Osteoblast (primary cell): ENCODE data around the gene C21orf58. TPM values are rescaled to one million over a fixed set of nuclear protein-coding genes. Genes with fewer than 3 reads are reported as not detected.

ENCODE experiments used
- DNase-seq: peaks from one replicate; pipeline ENCODE4 v3.0.0; 2011; ENCODE audit warnings: low spot score, mixed read lengths; ENCODE audit not compliant: insufficient read length; ENCODE audit errors: missing footprints
- H2AFZ ChIP-seq: 2 replicates; pipeline ENCODE4 v1.6.0; 2011; ENCODE audit warnings: mild to moderate bottlenecking, low read length
- H3K27ac ChIP-seq: 2 replicates; pipeline ENCODE4 v1.5.1; 2011; ENCODE audit warnings: mild to moderate bottlenecking, low read depth, low read length, moderate library complexity
- H3K27me3 ChIP-seq: 2 replicates; pipeline ENCODE4 v1.6.0; 2012; ENCODE audit warnings: mild to moderate bottlenecking, control low read depth, inconsistent platforms, low read length, moderate library complexity; ENCODE audit not compliant: insufficient read depth
- H3K36me3 ChIP-seq: 2 replicates; pipeline ENCODE4 v1.5.1; 2011; ENCODE audit warnings: mild to moderate bottlenecking, low read length, control low read depth, moderate library complexity; ENCODE audit not compliant: insufficient read depth
- H3K4me1 ChIP-seq: 2 replicates; pipeline ENCODE4 v1.5.1; 2011; ENCODE audit warnings: mild to moderate bottlenecking, low read length, control low read depth, moderate library complexity; ENCODE audit not compliant: insufficient read depth
- H3K4me2 ChIP-seq: 2 replicates; pipeline ENCODE4 v1.6.0; 2011; ENCODE audit warnings: mild to moderate bottlenecking, low read length; ENCODE audit not compliant: insufficient read depth
- H3K4me3 ChIP-seq: fragments of 200-600 bp; sonication (generic); 3 replicates; pipeline ENCODE4 v1.5.1; 2012; ENCODE audit warnings: mild to moderate bottlenecking, low read length, inconsistent platforms; ENCODE audit not compliant: insufficient read depth
- H3K79me2 ChIP-seq: 2 replicates; pipeline ENCODE4 v1.6.0; 2012; ENCODE audit warnings: mild to moderate bottlenecking, low read length, control low read depth, inconsistent platforms; ENCODE audit not compliant: insufficient read depth
- H3K9me3 ChIP-seq: 2 replicates; pipeline ENCODE4 v1.5.1; 2011; ENCODE audit warnings: low read depth, low read length, control low read depth
- H4K20me1 ChIP-seq: 2 replicates; pipeline ENCODE4 v1.6.0; 2012; ENCODE audit warnings: mild to moderate bottlenecking, low read length, control low read depth; ENCODE audit not compliant: insufficient read depth
- CTCF ChIP-seq: IDR thresholded peaks from 2 replicates; pipeline ENCODE4 v1.5.1; 2011; ENCODE audit warnings: mild to moderate bottlenecking, low read depth, low read length, moderate library complexity; ENCODE audit errors: extremely low read depth
- total RNA-seq: library from RNA; depleted of rRNA; stranded (reverse); fragments of >200 nt; gene quantifications from 2 replicates; pipeline ENCODE4 v1.2.3, GENCODE V29; 2012

C21orf58 gene
- total RNA-seq, 1 donor, result 2.2 TPM

- no peak for TF ChIP-seq CTCF
- no peak overlapping the region for H2AFZ ChIP-seq
- no peaks in the 10 kb centered on the region for H3K4me1 ChIP-seq
- no peak overlapping the region for H3K4me3 ChIP-seq
- H3K27me3 ChIP-seq, result no peaks in the 10 kb centered on the region
- no peak overlapping the region for H3K4me2 ChIP-seq
- peaks cover 85% of the 10 kb centered on the region for H3K36me3 ChIP-seq
- H4K20me1 ChIP-seq, result peaks cover 13% of the 10 kb centered on the region
- DNase-seq, result peak; percentile 42
- no peaks in the 10 kb centered on the region for H3K79me2 ChIP-seq
- H3K27ac ChIP-seq, result no peak overlapping the region
- no peaks in the 10 kb centered on the region for H3K9me3 ChIP-seq
Observed at GRCh38 chr21:46264690-46265144, 59.0 kb downstream of the C21orf58 start.

GRCh38 chr21:46264046-46264689, 59.5 kb downstream of the C21orf58 start:
- Histone ChIP-seq H3K9me3 (no peaks in the 10 kb centered on the region), H3K27ac (no peak overlapping the region), H3K36me3 (peaks cover 80% of the 10 kb centered on the region), H2AFZ (no peak overlapping the region), H3K4me1 (no peaks in the 10 kb centered on the region), H3K4me2 (no peak overlapping the region), H3K27me3 (no peaks in the 10 kb centered on the region), H3K4me3 (no peak overlapping the region), H3K79me2 (no peaks in the 10 kb centered on the region), H4K20me1 (peaks cover 13% of the 10 kb centered on the region)
- TF ChIP-seq CTCF, result no peak
- peak; percentile 42 for DNase-seq

DNA sequence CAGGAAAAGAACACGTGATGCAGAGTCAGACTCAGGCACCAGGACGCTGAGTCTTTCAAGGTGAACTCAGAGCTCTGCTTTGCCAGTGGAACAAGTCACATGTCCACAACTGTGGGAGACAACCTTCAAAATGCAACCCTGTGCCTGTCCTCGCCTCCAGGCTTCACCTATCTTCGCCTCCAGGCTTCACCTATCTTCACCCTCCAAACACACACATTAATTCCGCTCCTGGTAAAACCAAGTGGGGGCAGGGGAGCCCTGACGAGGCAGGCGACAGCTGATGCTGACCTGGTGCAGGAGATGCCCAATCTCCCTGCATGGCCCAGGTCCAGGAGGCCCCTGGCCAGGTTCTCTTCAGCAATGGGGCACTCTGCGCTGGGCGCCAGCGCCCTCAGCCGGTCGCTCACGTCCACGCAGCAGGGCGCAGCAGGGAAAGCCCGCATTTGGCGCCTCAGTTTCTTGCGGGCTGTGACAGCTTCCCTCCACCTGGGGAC, 67.1 kb downstream of the C21orf58 start:
- H3K4me1 ChIP-seq, result no peaks in the 10 kb centered on the region
- no peak for TF ChIP-seq CTCF
- no peaks in the 10 kb centered on the region for H3K9me3 ChIP-seq
- peaks cover 92% of the 10 kb centered on the region for H3K36me3 ChIP-seq
- H3K4me3 ChIP-seq, result no peak overlapping the region
- no peak overlapping the region for H3K27ac ChIP-seq
- no peaks in the 10 kb centered on the region for H3K27me3 ChIP-seq
- no peaks in the 10 kb centered on the region for H3K79me2 ChIP-seq
- peak; percentile 57 for DNase-seq
- H2AFZ ChIP-seq, result no peak overlapping the region
- peaks cover 3% of the 10 kb centered on the region for H4K20me1 ChIP-seq
- no peak overlapping the region for H3K4me2 ChIP-seq

DNA sequence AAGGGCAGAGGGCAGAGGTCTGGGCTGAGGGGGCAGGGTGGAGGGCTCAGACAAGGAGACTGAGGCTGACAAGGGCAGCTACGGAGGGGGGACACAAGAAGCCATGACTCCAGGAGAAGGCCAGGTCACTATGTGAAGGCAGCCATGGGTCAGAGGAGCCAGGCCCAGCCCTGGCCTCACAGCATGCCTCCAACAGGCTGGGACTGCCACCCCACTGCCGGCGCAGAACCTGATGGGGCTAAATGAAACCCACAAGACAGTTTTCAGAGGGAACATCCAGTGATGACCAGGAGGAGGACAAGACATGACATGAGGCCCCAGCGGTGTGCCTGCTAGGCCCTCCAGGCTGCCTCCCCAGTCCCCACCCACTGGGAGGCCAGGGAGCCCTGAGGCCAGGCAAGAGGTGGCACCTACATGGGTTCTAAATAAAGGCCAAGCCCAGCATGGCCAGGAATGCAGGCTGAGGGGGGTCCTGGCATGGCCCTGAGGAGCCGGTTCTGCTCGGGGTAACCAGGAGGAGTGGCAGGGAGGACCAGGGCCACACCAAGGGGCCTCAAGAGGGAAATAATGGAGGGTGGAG, 67.8 kb downstream of the C21orf58 start:
- H3K79me2 ChIP-seq, result no peaks in the 10 kb centered on the region
- peak; percentile 25 for DNase-seq
- no peaks in the 10 kb centered on the region for H3K27me3 ChIP-seq
- H3K9me3 ChIP-seq, result no peaks in the 10 kb centered on the region
- H3K4me2 ChIP-seq, result no peak overlapping the region
- no peak overlapping the region for H2AFZ ChIP-seq
- no peaks in the 10 kb centered on the region for H3K4me1 ChIP-seq
- H3K27ac ChIP-seq, result no peak overlapping the region
- no peak overlapping the region for H3K4me3 ChIP-seq
- H4K20me1 ChIP-seq, result peaks cover 3% of the 10 kb centered on the region
- H3K36me3 ChIP-seq, result peaks cover 92% of the 10 kb centered on the region
- no peak for TF ChIP-seq CTCF
